Stimulated activated CD8-positive, alpha-beta memory T cell treated with anti-CD3 and anti-CD28 coated beads, Interleukin-4, amount 100 ng/mL, for 1 hour (primary cell): Measurements from ENCODE around the gene GPR146.
"Not testable (repeated sequence)": the region's sequence is repeated elsewhere in the genome, so short reads cannot be mapped to it uniquely, and the experiment has no call there.

Experiments
- DNase-seq, 2 donors: peaks; one replicate each; pipeline ENCODE4 v3.0.0-alpha.2; 2020; ENCODE audit warnings: low read depth in 2 of 2, low spot score in 1 of 2

Gene GPR146

GRCh38 chr7:1024876-1025742 lies 19.2 kb upstream of the GPR146 start:
- no peak for DNase-seq

GRCh38 chr7:1025743-1026581 lies 18.4 kb upstream of the GPR146 start:
- no peak for DNase-seq

GRCh38 chr7:1026721-1027161 lies 17.6 kb upstream of the GPR146 start:
- DNase-seq = no peak

- DNase-seq = no peak
These were observed 16.9 kb upstream of the GPR146 start for GRCh38 chr7:1027242-1028043.

GRCh38 chr7:1028044-1028770 lies 16.1 kb upstream of the GPR146 start:
- DNase-seq = peak; percentile 32 to 57

- peak in 1 of 2 donors; percentile 26 for DNase-seq
These were observed 15.3 kb upstream of the GPR146 start for GRCh38 chr7:1028775-1029636.

GRCh38 chr7:1029637-1030443 lies 14.5 kb upstream of the GPR146 start:
- DNase-seq = no peak

GRCh38 chr7:1030444-1031070 lies 13.8 kb upstream of the GPR146 start:
- no peak for DNase-seq

GRCh38 chr7:1031716-1032455 lies 12.5 kb upstream of the GPR146 start:
- no peak for DNase-seq

GRCh38 chr7:1032536-1033181 lies 11.7 kb upstream of the GPR146 start:
- DNase-seq = no peak

- DNase-seq = no peak
These were observed 10.7 kb upstream of the GPR146 start for GRCh38 chr7:1033546-1034145.

GRCh38 chr7:1034769-1035168 lies 9.6 kb upstream of the GPR146 start:
- not testable (repeated sequence) for DNase-seq

GRCh38 chr7:1036164-1036928 lies 8.0 kb upstream of the GPR146 start:
- DNase-seq = not testable (repeated sequence)

- DNase-seq = not testable (repeated sequence)
These were observed 4.1 kb upstream of the GPR146 start for GRCh38 chr7:1040233-1040632.

GRCh38 chr7:1040790-1041189 lies 3.6 kb upstream of the GPR146 start:
- DNase-seq = no peak
